ENCODE measurements around the gene ARHGAP44.

The ARHGAP44 gene

DNA sequence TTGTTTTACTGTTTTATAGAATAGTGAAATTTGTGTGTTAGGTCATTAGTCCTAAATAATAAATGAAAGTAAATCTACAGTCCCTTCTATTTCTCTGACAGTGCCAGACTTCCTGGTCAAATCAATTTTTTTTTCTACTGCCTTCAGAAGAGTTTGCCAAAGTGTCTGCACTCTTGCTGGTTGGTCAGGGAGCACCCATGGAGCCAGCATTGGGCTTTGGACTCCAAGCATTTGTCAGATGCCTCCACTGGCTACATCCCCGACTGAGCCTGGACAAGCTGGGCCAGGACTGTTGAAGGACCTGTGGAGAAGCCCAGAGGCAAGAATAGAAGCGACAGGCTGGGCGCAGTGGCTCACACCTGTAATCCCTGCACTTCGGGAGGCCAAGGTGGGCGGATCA is 174.9 kb downstream of the ARHGAP44 start:
- DNase-seq (ENCODE audit: low read depth): no peak
- TF ChIP-seq, protein P1, sequence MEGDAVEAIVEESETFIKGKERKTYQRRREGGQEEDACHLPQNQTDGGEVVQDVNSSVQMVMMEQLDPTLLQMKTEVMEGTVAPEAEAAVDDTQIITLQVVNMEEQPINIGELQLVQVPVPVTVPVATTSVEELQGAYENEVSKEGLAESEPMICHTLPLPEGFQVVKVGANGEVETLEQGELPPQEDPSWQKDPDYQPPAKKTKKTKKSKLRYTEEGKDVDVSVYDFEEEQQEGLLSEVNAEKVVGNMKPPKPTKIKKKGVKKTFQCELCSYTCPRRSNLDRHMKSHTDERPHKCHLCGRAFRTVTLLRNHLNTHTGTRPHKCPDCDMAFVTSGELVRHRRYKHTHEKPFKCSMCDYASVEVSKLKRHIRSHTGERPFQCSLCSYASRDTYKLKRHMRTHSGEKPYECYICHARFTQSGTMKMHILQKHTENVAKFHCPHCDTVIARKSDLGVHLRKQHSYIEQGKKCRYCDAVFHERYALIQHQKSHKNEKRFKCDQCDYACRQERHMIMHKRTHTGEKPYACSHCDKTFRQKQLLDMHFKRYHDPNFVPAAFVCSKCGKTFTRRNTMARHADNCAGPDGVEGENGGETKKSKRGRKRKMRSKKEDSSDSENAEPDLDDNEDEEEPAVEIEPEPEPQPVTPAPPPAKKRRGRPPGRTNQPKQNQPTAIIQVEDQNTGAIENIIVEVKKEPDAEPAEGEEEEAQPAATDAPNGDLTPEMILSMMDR (IDR thresholded peaks at IDR 0.05; ENCODE audit: low read depth, low read length): no peak
- no peak for TF ChIP-seq MYC (IDR thresholded peaks at IDR 0.05; ENCODE audit: low read depth, low read length)
- TF ChIP-seq POLR2A (IDR thresholded peaks at IDR 0.05; ENCODE audit: extremely low read depth, insufficient read length): no peak
- TF ChIP-seq, protein P2, sequence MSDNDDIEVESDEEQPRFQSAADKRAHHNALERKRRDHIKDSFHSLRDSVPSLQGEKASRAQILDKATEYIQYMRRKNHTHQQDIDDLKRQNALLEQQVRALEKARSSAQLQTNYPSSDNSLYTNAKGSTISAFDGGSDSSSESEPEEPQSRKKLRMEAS (IDR thresholded peaks at IDR 0.05; ENCODE audit: low read depth, low read length): no peak
- H3K4me3 ChIP-seq (ENCODE audit: low read depth, low read length): no peak overlapping the region

DNA sequence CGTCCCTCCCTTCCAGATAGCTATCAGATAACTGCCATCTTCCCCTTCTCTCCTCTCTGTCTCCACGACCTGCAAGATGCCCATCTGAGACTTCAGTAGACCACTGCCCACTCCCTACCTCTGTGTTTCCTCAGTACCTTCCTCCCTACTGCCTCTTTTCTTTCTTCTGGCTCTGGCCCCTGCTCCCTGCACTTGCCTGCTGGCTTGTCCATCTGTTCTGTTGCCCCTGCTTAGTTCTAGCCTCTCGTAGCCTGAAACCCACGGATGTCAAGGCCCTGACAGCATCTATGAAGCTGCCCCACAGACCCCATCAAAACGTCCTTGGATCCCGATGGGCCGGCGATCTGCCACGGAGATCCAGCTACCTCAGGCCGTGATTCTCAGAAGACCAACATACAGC is 175.5 kb downstream of the ARHGAP44 start:
- no peak for TF ChIP-seq POLR2A (IDR thresholded peaks at IDR 0.05; ENCODE audit: extremely low read depth, insufficient read length)
- TF ChIP-seq, protein P2 (IDR thresholded peaks at IDR 0.05; ENCODE audit: low read depth, low read length): no peak
- TF ChIP-seq MYC (IDR thresholded peaks at IDR 0.05; ENCODE audit: low read depth, low read length): no peak
- TF ChIP-seq, protein P1 (IDR thresholded peaks at IDR 0.05; ENCODE audit: low read depth, low read length): no peak
- DNase-seq (ENCODE audit: low read depth): no peak
- H3K4me3 ChIP-seq (ENCODE audit: low read depth, low read length): no peak overlapping the region

DNA sequence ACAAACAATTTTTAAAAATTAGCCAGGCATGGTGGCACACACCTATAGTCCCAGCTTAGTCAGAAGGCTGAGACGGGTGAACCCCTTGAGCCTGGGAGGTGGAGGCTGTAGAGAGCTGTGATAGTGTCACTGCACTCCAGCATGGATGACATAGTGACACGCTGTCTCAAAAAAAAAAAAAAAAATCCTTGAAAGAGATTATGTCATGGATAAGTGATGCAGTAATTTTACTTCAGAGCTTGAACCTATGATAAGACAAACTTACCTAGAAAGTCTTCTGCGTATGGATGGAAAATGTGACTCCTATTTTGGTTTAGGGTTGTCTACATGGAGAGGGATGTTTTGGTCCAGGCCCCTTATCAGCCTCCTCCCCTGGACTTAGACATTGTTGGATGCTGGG is 176.7 kb downstream of the ARHGAP44 start:
- DNase-seq (ENCODE audit: low read depth): no peak
- H3K4me3 ChIP-seq (ENCODE audit: low read depth, low read length): no peak overlapping the region
- TF ChIP-seq, protein P1 (IDR thresholded peaks at IDR 0.05; ENCODE audit: low read depth, low read length): no peak
- TF ChIP-seq POLR2A (IDR thresholded peaks at IDR 0.05; ENCODE audit: extremely low read depth, insufficient read length): no peak
- TF ChIP-seq, protein P2 (IDR thresholded peaks at IDR 0.05; ENCODE audit: low read depth, low read length): no peak
- TF ChIP-seq MYC (IDR thresholded peaks at IDR 0.05; ENCODE audit: low read depth, low read length): no peak

DNA sequence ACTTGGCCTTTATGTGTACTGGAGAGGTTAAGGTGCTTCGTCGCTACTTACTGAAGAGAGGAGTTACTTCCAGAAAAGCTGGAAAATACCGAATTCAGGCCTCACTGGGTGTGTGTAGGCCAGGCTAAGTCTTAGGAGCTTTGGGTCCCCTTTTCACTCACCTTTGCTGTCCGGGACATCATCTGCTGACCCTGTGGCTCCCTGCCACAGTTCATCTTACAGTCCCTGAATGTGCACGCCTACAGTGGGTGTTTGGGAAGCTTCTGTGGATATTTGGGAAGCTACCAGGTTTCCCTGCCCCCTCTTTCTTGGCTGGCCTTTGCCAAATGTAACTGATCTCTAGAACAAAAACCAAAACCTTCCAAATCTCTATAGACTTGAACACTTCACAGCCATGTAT is 177.1 kb downstream of the ARHGAP44 start:
- TF ChIP-seq, protein P1 (IDR thresholded peaks at IDR 0.05; ENCODE audit: low read depth, low read length): no peak
- TF ChIP-seq, protein P2 (IDR thresholded peaks at IDR 0.05; ENCODE audit: low read depth, low read length): no peak
- TF ChIP-seq MYC (IDR thresholded peaks at IDR 0.05; ENCODE audit: low read depth, low read length) (no peak), POLR2A (IDR thresholded peaks at IDR 0.05; ENCODE audit: extremely low read depth, insufficient read length) (no peak)

DNA sequence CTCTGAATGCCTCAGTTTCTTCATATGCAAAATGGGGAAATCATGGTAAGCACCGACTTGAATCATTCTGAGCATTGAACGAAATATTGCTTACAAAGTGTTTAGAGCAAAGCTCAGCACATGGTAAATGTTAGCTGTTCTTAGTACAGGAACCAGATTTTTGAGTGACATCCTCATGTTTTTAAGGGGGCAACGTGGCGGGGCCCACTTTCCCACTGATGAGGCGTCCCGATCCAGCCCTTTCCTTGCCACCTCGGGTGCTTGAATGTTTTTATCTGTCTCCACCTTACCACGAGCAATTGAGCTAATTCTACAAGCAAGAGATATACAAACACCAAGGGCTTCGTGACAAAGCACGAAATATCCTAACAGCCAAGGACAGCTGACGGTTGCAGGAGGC is 178.7 kb downstream of the ARHGAP44 start:
- H3K4me3 ChIP-seq (ENCODE audit: low read depth, low read length): no peak overlapping the region
- no peak for TF ChIP-seq POLR2A (IDR thresholded peaks at IDR 0.05; ENCODE audit: extremely low read depth, insufficient read length)
- TF ChIP-seq, protein P1 (IDR thresholded peaks at IDR 0.05; ENCODE audit: low read depth, low read length): no peak
- TF ChIP-seq MYC (IDR thresholded peaks at IDR 0.05; ENCODE audit: low read depth, low read length): no peak
- TF ChIP-seq, protein P2 (IDR thresholded peaks at IDR 0.05; ENCODE audit: low read depth, low read length): no peak
- no peak for DNase-seq (ENCODE audit: low read depth)

More for the DNA sequence above, 177.1 kb downstream of the ARHGAP44 start:
- DNase-seq (ENCODE audit: low read depth): no peak
- H3K4me3 ChIP-seq (ENCODE audit: low read depth, low read length): no peak overlapping the region

All from NB4 (cell line).